ENCODE results near the gene BAZ2A. TPM values are rescaled to one million over a fixed set of nuclear protein-coding genes. Genes with fewer than 3 reads are reported as not detected.

The BAZ2A gene
- total and polyA plus RNA-seq, 9 donors, result 38.3 to 105 (median 77.5) TPM

GRCh38 chr12:56671608-56672007 is 41.5 kb upstream of the BAZ2A start:
- no peak for DNase-seq
- Histone ChIP-seq H3K27me3 (no peaks in the 10 kb centered on the region), H3K9me3 (no peaks in the 10 kb centered on the region), H3K27ac (no peak overlapping the region), H3K4me3 (no peak overlapping the region), H3K4me1 (ENCODE audit: insufficient read depth) (peaks cover 6% of the 10 kb centered on the region), H3K36me3 (no peaks in the 10 kb centered on the region)
- TF ChIP-seq CTCF (IDR thresholded peaks at IDR 0.05) (no peak), EP300 (IDR thresholded peaks at IDR 0.05) (no peak), POLR2A (IDR thresholded peaks at IDR 0.05) (no peak)
- whole genome bisulfite sequencing, 3 donors, result 69 to 84% (median 82%) methylated on average over 2 of the region's 2 CpGs
- intact Hi-C loops (cut with DNase I), result no loop called here

GRCh38 chr12:56670836-56671235 is 40.7 kb upstream of the BAZ2A start:
- no peak for TF ChIP-seq POLR2A (IDR thresholded peaks at IDR 0.05)
- TF ChIP-seq CTCF (IDR thresholded peaks at IDR 0.05), result no peak
- Histone ChIP-seq H3K4me3 (no peak overlapping the region), H3K27ac (no peak overlapping the region), H3K27me3 (no peaks in the 10 kb centered on the region), H3K36me3 (no peaks in the 10 kb centered on the region), H3K4me1 (ENCODE audit: insufficient read depth) (peaks cover 5% of the 10 kb centered on the region), H3K9me3 (no peaks in the 10 kb centered on the region)
- WGBS, 3 donors, result 88 to 90% (median 90%) methylated on average over 4 of the region's 4 CpGs
- DNase-seq, result no peak
- intact Hi-C loops (cut with DNase I), result no loop called here

GRCh38 chr12:56668197-56668457 is 38.0 kb upstream of the BAZ2A start:
- Histone ChIP-seq H3K9me3 (no peaks in the 10 kb centered on the region), H3K36me3 (no peaks in the 10 kb centered on the region), H3K27me3 (no peaks in the 10 kb centered on the region), H3K4me1 (ENCODE audit: insufficient read depth) (peaks cover 2% of the 10 kb centered on the region), H3K4me3 (no peak overlapping the region), H3K27ac (no peak overlapping the region)
- DNase-seq, result no peak
- intact Hi-C loops (cut with DNase I), result no loop called here
- 47 to 75% (median 67%) methylated on average over 2 of the region's 2 CpGs for whole genome bisulfite sequencing, 3 donors
- TF ChIP-seq CTCF (IDR thresholded peaks at IDR 0.05) (no peak), EP300 (IDR thresholded peaks at IDR 0.05) (no peak), POLR2A (IDR thresholded peaks at IDR 0.05) (no peak)

GRCh38 chr12:56661979-56662638 is 32.0 kb upstream of the BAZ2A start:
- Histone ChIP-seq H3K4me3 (no peak overlapping the region), H3K36me3 (no peaks in the 10 kb centered on the region), H3K9me3 (no peaks in the 10 kb centered on the region), H3K27ac (no peak overlapping the region), H3K27me3 (no peaks in the 10 kb centered on the region), H3K4me1 (ENCODE audit: insufficient read depth) (no peaks in the 10 kb centered on the region)
- 89 to 96% (median 93%) methylated on average over 13 of the region's 13 CpGs for WGBS, 3 donors
- TF ChIP-seq CTCF (IDR thresholded peaks at IDR 0.05) (no peak), EP300 (IDR thresholded peaks at IDR 0.05) (no peak), POLR2A (IDR thresholded peaks at IDR 0.05) (no peak)
- no peak for DNase-seq
- intact Hi-C loops (cut with DNase I), result no loop called here

Data from ovary (tissue), 9 donors.